Measurements from ENCODE around the gene HM13. TPM values are rescaled to one million over a fixed set of nuclear protein-coding genes. Genes with fewer than 3 reads are reported as not detected.
A peak's percentile ranks its signal among the peaks of the same experiment; 100 is the strongest.
"Not testable (repeated sequence)": the region's sequence is repeated elsewhere in the genome, so short reads cannot be mapped to it uniquely, and the experiment has no call there.

The HM13 gene
- total RNA-seq, 1 experiment from 2014 or later, result 97.3 TPM

- no peak for DNase-seq (ENCODE audit: extremely low read depth, low read depth)
These were observed 52.0 kb downstream of the HM13 start for GRCh38 chr20:31566319-31566657.

- no peak for DNase-seq (ENCODE audit: extremely low read depth, low read depth)
These were observed 52.6 kb downstream of the HM13 start for GRCh38 chr20:31566658-31567379.

DNA sequence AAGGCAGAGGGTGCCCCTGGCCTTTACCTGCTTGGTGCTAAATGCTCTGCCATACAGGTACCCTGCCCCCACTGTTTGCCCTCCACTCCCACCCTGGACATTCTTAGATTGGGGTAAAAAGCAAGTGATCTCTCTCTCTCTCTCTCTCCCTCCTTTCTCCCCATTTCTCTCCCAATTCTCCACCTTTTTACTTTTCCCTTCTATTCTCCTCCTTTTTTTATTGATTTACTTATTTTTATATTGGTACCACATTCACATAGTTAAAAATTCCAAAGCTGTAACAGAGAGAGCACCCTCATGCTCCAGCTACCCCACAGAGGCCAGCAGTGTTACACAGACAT lies 53.1 kb downstream of the HM13 start:
- no peak for DNase-seq (ENCODE audit: extremely low read depth, low read depth)

GRCh38 chr20:31568041-31568731 lies 53.9 kb downstream of the HM13 start:
- DNase-seq (ENCODE audit: extremely low read depth, low read depth), result no peak

- no peak for DNase-seq (ENCODE audit: extremely low read depth, low read depth)
These were observed 54.5 kb downstream of the HM13 start for GRCh38 chr20:31568773-31569162.

DNA sequence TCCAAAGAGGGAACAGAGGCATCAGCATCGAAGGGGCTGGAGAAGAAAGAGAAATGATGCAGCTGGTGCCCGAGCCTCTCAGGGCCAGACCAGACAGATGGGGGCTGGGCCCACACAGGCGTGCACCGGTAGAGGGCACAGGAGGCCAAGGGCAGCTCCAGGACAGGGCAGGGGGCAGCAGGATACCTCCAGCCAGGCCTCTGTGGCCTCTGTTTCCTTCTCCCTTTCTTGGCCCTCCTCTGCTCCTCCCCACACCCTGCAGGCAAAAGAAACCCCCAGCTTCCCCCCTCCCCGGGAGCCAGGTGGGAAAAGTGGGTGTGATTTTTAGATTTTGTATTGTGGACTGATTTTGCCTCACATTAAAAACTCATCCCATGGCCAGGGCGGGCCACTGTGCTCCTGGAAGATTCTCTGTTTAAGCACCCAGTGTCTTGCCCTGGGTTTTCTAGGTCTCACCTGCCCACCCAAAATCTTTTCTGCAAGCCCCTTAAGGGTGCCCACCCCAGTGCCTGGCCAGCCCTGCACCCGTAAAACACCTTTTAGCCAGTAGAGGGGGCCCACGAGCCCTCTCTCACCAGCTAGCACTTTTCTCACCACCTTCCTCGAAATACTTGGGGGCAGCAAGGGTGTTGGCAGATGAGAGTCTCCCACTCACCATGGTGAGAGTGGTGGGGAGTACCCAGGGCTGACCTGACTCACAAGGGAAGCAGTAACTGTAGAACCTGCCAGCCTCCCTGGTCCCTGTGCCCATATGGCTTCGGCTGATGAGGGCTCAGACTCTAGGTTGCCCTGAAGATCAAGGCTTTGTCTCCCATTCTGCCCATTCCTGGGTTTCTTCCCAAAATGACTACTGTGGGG lies 55.1 kb downstream of the HM13 start:
- peak; percentile 44 for DNase-seq (ENCODE audit: extremely low read depth, low read depth)

- no peak for DNase-seq (ENCODE audit: extremely low read depth, low read depth)
These were observed 55.8 kb downstream of the HM13 start for GRCh38 chr20:31570021-31570463.

DNA sequence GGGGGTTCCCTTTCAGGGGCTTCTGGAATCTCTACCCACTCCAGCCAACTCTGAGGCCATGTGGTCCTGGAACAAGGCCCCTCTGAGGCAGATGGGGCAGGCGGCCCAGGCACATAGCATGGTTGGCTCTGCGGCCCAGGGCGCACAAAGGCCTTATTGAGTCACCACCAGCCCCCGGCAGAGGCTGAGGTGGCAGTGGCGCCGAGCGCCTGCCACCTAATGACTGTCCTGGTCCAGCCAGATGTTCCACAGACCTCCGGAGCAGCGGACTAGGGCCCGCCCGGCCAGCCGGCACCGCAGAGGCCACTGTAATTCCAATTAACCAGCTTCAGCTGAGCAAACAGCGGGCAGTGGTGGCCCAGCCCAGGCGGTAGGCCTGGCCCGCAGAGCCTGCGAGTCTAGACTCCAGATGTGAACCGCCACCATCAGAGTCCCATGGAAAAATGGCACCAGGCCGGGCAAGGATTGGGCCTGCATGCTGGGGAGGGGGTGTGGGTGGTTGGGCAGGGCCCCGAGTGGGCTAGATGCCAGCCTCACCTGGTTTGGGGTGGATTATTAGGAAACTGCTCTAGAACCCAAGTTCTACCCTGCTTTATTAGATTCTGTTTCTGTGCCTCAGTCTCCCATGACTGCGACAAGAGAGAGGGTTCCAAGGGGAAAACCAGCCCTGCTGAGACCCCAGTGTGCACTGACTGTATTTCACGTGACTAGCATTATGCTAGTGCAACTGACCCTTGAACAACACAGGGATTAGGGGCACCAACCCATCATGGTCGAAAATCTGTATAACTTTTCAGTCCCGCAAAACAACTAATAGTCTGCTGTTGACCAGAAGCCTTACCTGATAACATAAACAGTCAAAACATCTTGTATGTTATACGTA lies 56.7 kb downstream of the HM13 start:
- DNase-seq (ENCODE audit: extremely low read depth, low read depth), result no peak

GRCh38 chr20:31572042-31572700 lies 57.9 kb downstream of the HM13 start:
- DNase-seq (ENCODE audit: extremely low read depth, low read depth), result no peak

GRCh38 chr20:31572701-31573554 lies 58.7 kb downstream of the HM13 start:
- DNase-seq (ENCODE audit: extremely low read depth, low read depth), result peak; percentile 99

DNA sequence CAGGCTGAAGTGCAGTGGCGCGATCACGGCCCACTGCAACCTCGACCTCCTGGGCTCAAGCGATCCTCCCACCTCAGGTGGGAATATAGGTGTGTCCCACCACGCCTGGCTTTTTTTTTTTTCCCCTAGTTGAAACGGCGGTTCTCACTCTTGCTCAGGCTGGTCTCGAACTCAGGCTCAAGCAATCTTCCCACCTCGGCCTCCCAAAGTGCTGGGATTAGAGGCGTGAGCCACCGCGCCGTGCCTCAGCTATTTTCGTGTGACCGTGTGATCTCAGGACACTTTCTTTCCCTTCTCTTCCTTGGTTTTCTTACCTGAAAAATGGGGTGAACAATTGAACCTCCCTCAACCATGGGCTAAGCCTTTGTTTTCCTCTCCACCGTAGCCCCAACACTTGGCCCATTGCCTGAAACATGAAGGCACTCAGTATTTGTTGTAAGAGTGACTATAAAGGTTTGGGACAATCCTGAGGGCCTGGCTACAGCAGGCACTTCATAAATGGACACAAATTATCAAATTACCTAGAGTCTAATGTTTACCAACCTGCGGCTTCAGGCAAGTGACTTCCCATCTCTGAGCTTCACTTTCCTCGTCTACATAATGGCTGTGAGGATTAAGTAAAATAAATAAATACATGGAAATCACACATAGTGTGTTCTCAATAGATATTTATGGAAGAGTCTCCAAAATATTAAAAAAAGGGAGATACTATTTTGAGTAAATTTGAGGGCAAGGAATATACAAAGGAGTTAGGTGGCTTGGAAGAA lies 59.5 kb downstream of the HM13 start:
- DNase-seq (ENCODE audit: extremely low read depth, low read depth), result no peak

DNA sequence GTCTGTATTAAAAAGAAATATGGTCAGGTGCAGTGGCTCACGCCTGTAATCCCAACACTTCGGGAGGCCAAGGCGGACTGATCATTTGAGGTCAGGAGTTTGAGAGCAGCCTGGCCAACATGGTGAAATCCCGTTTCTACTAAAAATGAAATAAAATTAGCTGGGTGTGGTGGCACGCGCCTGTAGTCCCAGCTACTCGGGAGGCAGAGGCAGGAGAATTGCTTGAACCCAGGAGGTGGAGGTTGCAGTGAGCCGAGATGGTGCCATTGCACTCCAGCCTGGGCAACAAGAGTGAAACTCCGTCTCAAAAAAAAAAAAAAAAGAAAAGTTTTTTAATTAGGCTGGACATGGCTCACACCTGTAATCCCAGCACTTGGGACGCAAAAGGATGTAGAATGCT lies 60.7 kb downstream of the HM13 start:
- not testable (repeated sequence) for DNase-seq (ENCODE audit: extremely low read depth, low read depth)

GRCh38 chr20:31576751-31577150 lies 62.5 kb downstream of the HM13 start:
- no peak for DNase-seq (ENCODE audit: extremely low read depth, low read depth)

DNA sequence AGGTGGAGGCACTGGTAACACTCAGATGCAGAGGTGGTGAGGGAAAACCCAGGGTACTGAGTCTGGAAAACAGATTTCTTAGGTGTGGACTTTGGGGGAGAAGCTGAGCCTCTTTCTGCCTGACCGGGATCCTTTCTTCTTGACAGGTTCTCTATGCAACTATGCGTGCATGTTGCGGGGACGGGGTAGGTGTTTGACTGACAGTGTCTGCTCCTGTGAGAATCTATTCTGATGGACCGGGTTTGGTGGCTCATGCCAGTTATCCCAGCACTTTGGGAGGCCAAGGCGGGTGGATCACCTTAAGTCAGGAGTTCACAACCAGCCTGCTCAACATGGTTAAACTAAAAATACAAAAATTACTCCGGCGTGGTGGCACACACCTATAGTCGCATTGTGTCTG lies 63.0 kb downstream of the HM13 start:
- no peak for DNase-seq (ENCODE audit: extremely low read depth, low read depth)

GRCh38 chr20:31578448-31579138 lies 64.4 kb downstream of the HM13 start:
- DNase-seq (ENCODE audit: extremely low read depth, low read depth), result no peak

GRCh38 chr20:31579245-31579644 lies 65.0 kb downstream of the HM13 start:
- no peak for DNase-seq (ENCODE audit: extremely low read depth, low read depth)

GRCh38 chr20:31579941-31580651 lies 65.9 kb downstream of the HM13 start:
- DNase-seq (ENCODE audit: extremely low read depth, low read depth), result not testable (repeated sequence)

Measured in NCI-H460 (cell line).